K562 (cell line): ENCODE measurements around the gene PPP2R3B.
"Not testable (repeated sequence)": the region's sequence is repeated elsewhere in the genome, so short reads cannot be mapped to it uniquely, and the experiment has no call there.

Experiments
- CHD4 ChIP-seq: fragments of 200-600 bp; sonication (generic); IDR thresholded peaks from 3 replicates; pipeline ENCODE4 v1.6.1; 2012; ENCODE audit warnings: low read depth, mild to moderate bottlenecking, mixed read lengths, low read length, inconsistent platforms; ENCODE audit not compliant: insufficient read depth, insufficient replicate concordance, poor library complexity, severe bottlenecking
- CREB1 ChIP-seq, 2 experiments: sonication (generic) in 1 of 2; formaldehyde crosslinking in 1 of 2; IDR thresholded peaks; 2 replicates each; pipeline versions ENCODE4 v1.6.1 to v1.8.0; 2012 to 2022; ENCODE audit warnings: inconsistent platforms in 1 of 2, mild to moderate bottlenecking in 1 of 2, missing genetic modification reagents in 1 of 2, moderate library complexity in 1 of 2
- EZH2 ChIP-seq: IDR thresholded peaks from 2 replicates; pipeline ENCODE4 v1.6.1; 2012; ENCODE audit warnings: low read depth, mild to moderate bottlenecking, inconsistent platforms, low read length, borderline replicate concordance
- GABPA ChIP-seq: fragments of 200-800 bp; sonication (Bioruptor generic); conservative IDR thresholded peaks from 2 replicates; pipeline ENCODE4 v1.6.1; 2016; ENCODE audit warnings: low read depth, missing genetic modification characterization, missing compliant biosample characterization
- HNRNPUL1 ChIP-seq: fragments of 200-400 bp; formaldehyde crosslinking; IDR thresholded peaks from 2 replicates; pipeline ENCODE4 v1.6.1; 2017; ENCODE audit warnings: low read length
- MAFF ChIP-seq: IDR thresholded peaks from 2 replicates; pipeline ENCODE4 v1.6.1; 2012; ENCODE audit warnings: low read length, improper control_type of control experiment
- ZFX ChIP-seq: sonication (generic); formaldehyde crosslinking; IDR thresholded peaks from 2 replicates; pipeline ENCODE4 v1.8.0; 2022; ENCODE audit warnings: mild to moderate bottlenecking, missing genetic modification reagents, moderate library complexity
- TF ChIP-seq, protein P1 (sequence below): fragments of 250-450 bp; sonication (Bioruptor Pico); IDR thresholded peaks from 2 replicates; pipeline ENCODE4 v1.5.0; 2020; ENCODE audit warnings: mild to moderate bottlenecking, borderline replicate concordance
- TF ChIP-seq, protein P2 (sequence below): fragments of 200-400 bp; formaldehyde crosslinking; IDR thresholded peaks from 2 replicates; pipeline ENCODE4 v1.6.1; 2017; ENCODE audit warnings: mild to moderate bottlenecking, low read depth, low read length, moderate library complexity

DNA sequence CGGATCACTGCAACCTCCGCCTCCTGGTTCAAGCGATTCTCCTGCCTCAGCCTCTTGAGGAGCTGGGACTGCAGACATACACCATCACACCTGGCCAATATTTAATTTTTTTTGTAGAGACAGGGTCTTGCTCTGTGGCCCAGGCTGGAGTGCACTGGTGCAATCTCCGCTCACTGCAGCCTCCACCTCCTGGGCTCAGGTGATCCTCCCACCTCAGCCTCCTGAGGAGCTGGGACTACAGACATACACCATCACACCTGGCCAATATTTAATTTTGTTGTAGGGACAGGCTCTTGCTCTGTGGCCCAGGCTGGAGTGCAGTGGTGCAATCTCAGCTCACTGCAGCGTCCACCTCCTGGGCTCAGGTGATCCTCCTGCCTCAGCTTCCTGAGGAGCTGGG lies 28.8 kb upstream of the PPP2R3B start:
- TF ChIP-seq, protein P1, sequence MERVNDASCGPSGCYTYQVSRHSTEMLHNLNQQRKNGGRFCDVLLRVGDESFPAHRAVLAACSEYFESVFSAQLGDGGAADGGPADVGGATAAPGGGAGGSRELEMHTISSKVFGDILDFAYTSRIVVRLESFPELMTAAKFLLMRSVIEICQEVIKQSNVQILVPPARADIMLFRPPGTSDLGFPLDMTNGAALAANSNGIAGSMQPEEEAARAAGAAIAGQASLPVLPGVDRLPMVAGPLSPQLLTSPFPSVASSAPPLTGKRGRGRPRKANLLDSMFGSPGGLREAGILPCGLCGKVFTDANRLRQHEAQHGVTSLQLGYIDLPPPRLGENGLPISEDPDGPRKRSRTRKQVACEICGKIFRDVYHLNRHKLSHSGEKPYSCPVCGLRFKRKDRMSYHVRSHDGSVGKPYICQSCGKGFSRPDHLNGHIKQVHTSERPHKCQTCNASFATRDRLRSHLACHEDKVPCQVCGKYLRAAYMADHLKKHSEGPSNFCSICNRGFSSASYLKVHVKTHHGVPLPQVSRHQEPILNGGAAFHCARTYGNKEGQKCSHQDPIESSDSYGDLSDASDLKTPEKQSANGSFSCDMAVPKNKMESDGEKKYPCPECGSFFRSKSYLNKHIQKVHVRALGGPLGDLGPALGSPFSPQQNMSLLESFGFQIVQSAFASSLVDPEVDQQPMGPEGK (CRISPR knock-in tag): not testable (repeated sequence)
- not testable (repeated sequence) for TF ChIP-seq CREB1 (IDR thresholded peaks at IDR 0.05); CREB1 (CRISPR knock-in tag; IDR thresholded peaks at IDR 0.05); CHD4; GABPA (tag); ZFX (CRISPR knock-in tag); MAFF; EZH2; HNRNPUL1
- TF ChIP-seq, protein P2, sequence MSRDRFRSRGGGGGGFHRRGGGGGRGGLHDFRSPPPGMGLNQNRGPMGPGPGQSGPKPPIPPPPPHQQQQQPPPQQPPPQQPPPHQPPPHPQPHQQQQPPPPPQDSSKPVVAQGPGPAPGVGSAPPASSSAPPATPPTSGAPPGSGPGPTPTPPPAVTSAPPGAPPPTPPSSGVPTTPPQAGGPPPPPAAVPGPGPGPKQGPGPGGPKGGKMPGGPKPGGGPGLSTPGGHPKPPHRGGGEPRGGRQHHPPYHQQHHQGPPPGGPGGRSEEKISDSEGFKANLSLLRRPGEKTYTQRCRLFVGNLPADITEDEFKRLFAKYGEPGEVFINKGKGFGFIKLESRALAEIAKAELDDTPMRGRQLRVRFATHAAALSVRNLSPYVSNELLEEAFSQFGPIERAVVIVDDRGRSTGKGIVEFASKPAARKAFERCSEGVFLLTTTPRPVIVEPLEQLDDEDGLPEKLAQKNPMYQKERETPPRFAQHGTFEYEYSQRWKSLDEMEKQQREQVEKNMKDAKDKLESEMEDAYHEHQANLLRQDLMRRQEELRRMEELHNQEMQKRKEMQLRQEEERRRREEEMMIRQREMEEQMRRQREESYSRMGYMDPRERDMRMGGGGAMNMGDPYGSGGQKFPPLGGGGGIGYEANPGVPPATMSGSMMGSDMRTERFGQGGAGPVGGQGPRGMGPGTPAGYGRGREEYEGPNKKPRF: not testable (repeated sequence)
